Upper lobe of left lung (tissue), 4 donors: Measurements from ENCODE around the gene CALN1.

Source experiments
- CTCF ChIP-seq, 6 experiments: fragments of 450-650 bp in 4 of 6; fragments of 200-600 bp in 2 of 6; sonication (generic) in 2 of 6; IDR thresholded peaks; one replicate each; pipeline ENCODE4 v1.5.1; 2016 to 2019; ENCODE audit warnings: antibody characterized with exemption in 6 of 6
- EP300 ChIP-seq, 4 donors: sonication (generic); formaldehyde crosslinking; IDR thresholded peaks; one replicate each; pipeline ENCODE4 v1.5.1; 2017; ENCODE audit warnings: antibody characterized with exemption in 4 of 4, control low read depth in 2 of 4
- POLR2A ChIP-seq, 4 donors: fragments of 450-650 bp; IDR thresholded peaks; one replicate each; pipeline ENCODE4 v1.5.1; 2016 to 2017; ENCODE audit warnings: antibody characterized with exemption in 4 of 4, mild to moderate bottlenecking in 2 of 4

GRCh38 chr7:72254455-72254854 lies 157.7 kb downstream of the CALN1 start:
- TF ChIP-seq CTCF (IDR thresholded peaks at IDR 0.05) (no peak), POLR2A (IDR thresholded peaks at IDR 0.05) (no peak), EP300 (IDR thresholded peaks at IDR 0.05) (no peak)
